GM12801 (cell line): Measurements from ENCODE around the gene GP9.

Source experiments
- CTCF ChIP-seq: IDR thresholded peaks from one replicate; pipeline ENCODE4 v1.5.1; 2011; ENCODE audit warnings: control low read depth; ENCODE audit not compliant: insufficient read length; ENCODE audit errors: extremely low read depth

GP9 gene

GRCh38 chr3:129017484-129017899 lies 43.1 kb upstream of the GP9 start:
- no peak for TF ChIP-seq CTCF

GRCh38 chr3:129018271-129018670 lies 42.3 kb upstream of the GP9 start:
- no peak for TF ChIP-seq CTCF

- no peak for TF ChIP-seq CTCF
Measured at GRCh38 chr3:129018751-129019150, 41.8 kb upstream of the GP9 start.

GRCh38 chr3:129019266-129019665 lies 41.3 kb upstream of the GP9 start:
- no peak for TF ChIP-seq CTCF

- no peak for TF ChIP-seq CTCF
Measured at GRCh38 chr3:129020691-129021090, 39.9 kb upstream of the GP9 start.

- TF ChIP-seq CTCF: no peak
Measured at GRCh38 chr3:129021140-129021551, 39.4 kb upstream of the GP9 start.

GRCh38 chr3:129022114-129023007 lies 38.2 kb upstream of the GP9 start:
- TF ChIP-seq CTCF: no peak
